Panc1 (cell line): ENCODE results near the gene PALB2. TPM values are rescaled to one million over a fixed set of nuclear protein-coding genes. Genes with fewer than 3 reads are reported as not detected.

Experiments used
- ATAC-seq: fragments of 200-7000 bp; cut with Tn5 transposase; 2 replicates; pipeline ENCODE4 v1.9.1; 2020; ENCODE audit warnings: mild to moderate bottlenecking, moderate library complexity
- BruUV-seq: library from RNA; stranded (reverse); fragments of 400-500 nt; replicated peaks from 2 replicates; lab custom pipeline; 2021; lab: Mats Ljungman, UMichigan
- CTCF ChIA-PET: fragments of 300-600 bp; sonication (Branson Sonifier 250); formaldehyde crosslinking; loops from one replicate; lab custom pipeline; 2022; ENCODE audit warnings: antibody characterized with exemption; lab: Charles Lee
- POLR2A ChIA-PET: fragments of 300-600 bp; sonication (Branson Sonifier 250); formaldehyde crosslinking; loops from one replicate; lab custom pipeline; 2022; ENCODE audit warnings: antibody characterized with exemption; lab: Charles Lee
- DNase-seq: peaks from one replicate; pipeline ENCODE4 v3.0.0-alpha.2; 2010; ENCODE audit warnings: low read depth, low spot score
- H3K27ac ChIP-seq: 2 replicates; pipeline ENCODE4 v1.5.1; 2011; ENCODE audit warnings: mild to moderate bottlenecking, low read length, inconsistent platforms
- H3K27me3 ChIP-seq: fragments of 200-500 bp; sonication (Bioruptor generic); 2 replicates; pipeline ENCODE4 v1.6.0; 2014; ENCODE audit warnings: low read length, inconsistent platforms; ENCODE audit not compliant: control insufficient read depth, insufficient read depth
- H3K36me3 ChIP-seq: fragments of 200-500 bp; sonication (Bioruptor generic); 2 replicates; pipeline ENCODE4 v1.5.1; 2014; ENCODE audit warnings: inconsistent platforms, mild to moderate bottlenecking, low read length, moderate library complexity; ENCODE audit not compliant: control insufficient read depth, insufficient read depth
- H3K4me1 ChIP-seq: 2 replicates; pipeline ENCODE4 v1.5.1; 2011; ENCODE audit warnings: inconsistent platforms, mild to moderate bottlenecking, low read length, moderate library complexity; ENCODE audit not compliant: control insufficient read depth, insufficient read depth
- H3K4me3 ChIP-seq, 2 experiments: 2 replicates each; pipeline ENCODE4 v1.5.1; 2011 to 2012; ENCODE audit warnings: low read depth in 2 of 2, low read length in 2 of 2, mild to moderate bottlenecking in 2 of 2, inconsistent platforms in 1 of 2, moderate library complexity in 1 of 2
- H3K9me3 ChIP-seq: fragments of 200-500 bp; sonication (Bioruptor generic); 2 replicates; pipeline ENCODE4 v1.5.1; 2014; ENCODE audit warnings: low read depth, mild to moderate bottlenecking, inconsistent platforms, low read length, moderate library complexity; ENCODE audit not compliant: control insufficient read depth, insufficient read depth
- POLR2AphosphoS5 ChIP-seq: IDR thresholded peaks from 2 replicates; pipeline ENCODE4 v1.6.1; 2012; ENCODE audit warnings: mild to moderate bottlenecking, low read depth, low read length, moderate library complexity
- SIN3A ChIP-seq: IDR thresholded peaks from 2 replicates; pipeline ENCODE4 v1.6.1; 2012; ENCODE audit warnings: low read depth, mild to moderate bottlenecking, low read length, moderate library complexity, borderline replicate concordance; ENCODE audit not compliant: insufficient read depth
- TCF7L2 ChIP-seq: IDR thresholded peaks from 2 replicates; pipeline ENCODE4 v1.6.1; 2011; ENCODE audit warnings: mild to moderate bottlenecking, low read depth, low read length, inconsistent platforms
- in situ Hi-C: cut with HindIII; loops from 2 replicates; pipeline ENCODE4 v1.10.0; 2016; ENCODE audit warnings: low sequenced_read_pairs, low pct_unique_long_range_greater_than_20kb
- intact Hi-C: fragments of 100-400 bp; cut with micrococcal nuclease; formaldehyde crosslinking; loops from one replicate; pipeline ENCODE4 v1.10.0; 2022; ENCODE audit not compliant: unreplicated experiment
- total RNA-seq: library from RNA; stranded (reverse); gene quantifications from one replicate; pipeline ENCODE4 v1.2.1, GENCODE V29; 2021; ENCODE audit not compliant: unreplicated experiment
- TF ChIP-seq, protein P1 (sequence below), 2 experiments: IDR thresholded peaks; 2 replicates each; pipeline ENCODE4 v1.6.1; 2011 to 2012; ENCODE audit warnings: low read depth in 2 of 2, control low read depth in 1 of 2, low read length in 1 of 2, mild to moderate bottlenecking in 1 of 2, moderate library complexity in 1 of 2; ENCODE audit not compliant: insufficient read depth in 1 of 2
- TF ChIP-seq, protein P2 (sequence below): fragments of 450-650 bp; IDR thresholded peaks from 2 replicates; pipeline ENCODE4 v1.5.1; 2017; ENCODE audit warnings: mild to moderate bottlenecking

The PALB2 gene
- total RNA-seq, 1 experiment from 2014 or later: 21.7 TPM

DNA sequence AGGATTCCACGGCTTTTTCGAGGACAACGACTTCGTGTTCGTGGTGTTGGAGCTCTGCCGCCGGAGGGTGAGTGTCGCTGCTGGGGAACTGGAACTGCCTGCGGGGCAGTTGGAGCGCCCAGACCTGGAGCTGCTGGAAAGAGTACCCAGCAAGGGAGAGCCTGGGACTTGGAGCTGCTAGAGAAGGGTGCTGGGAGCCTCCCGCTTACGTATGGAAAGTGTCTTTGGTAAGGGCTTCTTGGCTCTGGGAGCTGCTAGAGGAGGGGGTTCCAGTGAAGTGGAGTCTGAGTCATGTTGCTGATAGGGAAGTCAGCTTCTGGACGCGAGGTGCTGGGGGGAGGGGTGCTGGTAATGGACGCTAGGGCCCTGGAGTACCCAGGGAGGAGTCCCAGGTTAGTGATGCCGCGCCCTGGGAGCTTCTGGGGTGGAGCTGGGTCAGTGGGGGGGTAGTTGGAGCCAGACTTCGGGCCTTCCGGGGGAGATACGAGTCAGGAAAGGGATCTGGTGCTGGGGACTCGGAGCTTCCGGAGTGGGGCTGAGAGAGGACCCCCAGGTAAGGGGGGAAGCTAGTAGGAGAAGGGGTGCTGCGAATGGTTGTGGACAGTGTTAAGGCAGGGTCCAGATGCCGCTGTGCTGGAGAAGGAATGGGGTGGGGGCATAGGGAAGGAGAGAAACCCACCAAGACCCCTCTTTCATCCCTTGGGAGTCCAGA lies 38.3 kb upstream of the PALB2 start:
- peaks cover 29% of the 10 kb centered on the region for H3K4me1 ChIP-seq
- H3K9me3 ChIP-seq: no peaks in the 10 kb centered on the region
- CTCF ChIA-PET: no interaction called here
- POLR2A ChIA-PET: interaction anchor here (0.9 kb wide), 1 partner anchor 12 kb away, joined by 3 read pairs; no protein-coding TSS in a partner anchor
- intact Hi-C loops: no loop called here
- in situ Hi-C loops: no loop called here
- peaks cover 21% of the 10 kb centered on the region for H3K36me3 ChIP-seq
- H3K27ac ChIP-seq: peak overlapping the region; percentile 96
- no peaks in the 10 kb centered on the region for H3K27me3 ChIP-seq
- no peak for DNase-seq
- no TSS peak for BruUV-seq
- TF ChIP-seq TCF7L2 (no peak), POLR2AphosphoS5 (no peak), SIN3A (no peak)
- TF ChIP-seq, protein P1, sequence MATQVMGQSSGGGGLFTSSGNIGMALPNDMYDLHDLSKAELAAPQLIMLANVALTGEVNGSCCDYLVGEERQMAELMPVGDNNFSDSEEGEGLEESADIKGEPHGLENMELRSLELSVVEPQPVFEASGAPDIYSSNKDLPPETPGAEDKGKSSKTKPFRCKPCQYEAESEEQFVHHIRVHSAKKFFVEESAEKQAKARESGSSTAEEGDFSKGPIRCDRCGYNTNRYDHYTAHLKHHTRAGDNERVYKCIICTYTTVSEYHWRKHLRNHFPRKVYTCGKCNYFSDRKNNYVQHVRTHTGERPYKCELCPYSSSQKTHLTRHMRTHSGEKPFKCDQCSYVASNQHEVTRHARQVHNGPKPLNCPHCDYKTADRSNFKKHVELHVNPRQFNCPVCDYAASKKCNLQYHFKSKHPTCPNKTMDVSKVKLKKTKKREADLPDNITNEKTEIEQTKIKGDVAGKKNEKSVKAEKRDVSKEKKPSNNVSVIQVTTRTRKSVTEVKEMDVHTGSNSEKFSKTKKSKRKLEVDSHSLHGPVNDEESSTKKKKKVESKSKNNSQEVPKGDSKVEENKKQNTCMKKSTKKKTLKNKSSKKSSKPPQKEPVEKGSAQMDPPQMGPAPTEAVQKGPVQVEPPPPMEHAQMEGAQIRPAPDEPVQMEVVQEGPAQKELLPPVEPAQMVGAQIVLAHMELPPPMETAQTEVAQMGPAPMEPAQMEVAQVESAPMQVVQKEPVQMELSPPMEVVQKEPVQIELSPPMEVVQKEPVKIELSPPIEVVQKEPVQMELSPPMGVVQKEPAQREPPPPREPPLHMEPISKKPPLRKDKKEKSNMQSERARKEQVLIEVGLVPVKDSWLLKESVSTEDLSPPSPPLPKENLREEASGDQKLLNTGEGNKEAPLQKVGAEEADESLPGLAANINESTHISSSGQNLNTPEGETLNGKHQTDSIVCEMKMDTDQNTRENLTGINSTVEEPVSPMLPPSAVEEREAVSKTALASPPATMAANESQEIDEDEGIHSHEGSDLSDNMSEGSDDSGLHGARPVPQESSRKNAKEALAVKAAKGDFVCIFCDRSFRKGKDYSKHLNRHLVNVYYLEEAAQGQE (IDR thresholded peaks at IDR 0.05; ENCODE audit: insufficient read depth in 1 of 2, low read depth in 2 of 2, low read length in 1 of 2): no peak
- TF ChIP-seq, protein P2, sequence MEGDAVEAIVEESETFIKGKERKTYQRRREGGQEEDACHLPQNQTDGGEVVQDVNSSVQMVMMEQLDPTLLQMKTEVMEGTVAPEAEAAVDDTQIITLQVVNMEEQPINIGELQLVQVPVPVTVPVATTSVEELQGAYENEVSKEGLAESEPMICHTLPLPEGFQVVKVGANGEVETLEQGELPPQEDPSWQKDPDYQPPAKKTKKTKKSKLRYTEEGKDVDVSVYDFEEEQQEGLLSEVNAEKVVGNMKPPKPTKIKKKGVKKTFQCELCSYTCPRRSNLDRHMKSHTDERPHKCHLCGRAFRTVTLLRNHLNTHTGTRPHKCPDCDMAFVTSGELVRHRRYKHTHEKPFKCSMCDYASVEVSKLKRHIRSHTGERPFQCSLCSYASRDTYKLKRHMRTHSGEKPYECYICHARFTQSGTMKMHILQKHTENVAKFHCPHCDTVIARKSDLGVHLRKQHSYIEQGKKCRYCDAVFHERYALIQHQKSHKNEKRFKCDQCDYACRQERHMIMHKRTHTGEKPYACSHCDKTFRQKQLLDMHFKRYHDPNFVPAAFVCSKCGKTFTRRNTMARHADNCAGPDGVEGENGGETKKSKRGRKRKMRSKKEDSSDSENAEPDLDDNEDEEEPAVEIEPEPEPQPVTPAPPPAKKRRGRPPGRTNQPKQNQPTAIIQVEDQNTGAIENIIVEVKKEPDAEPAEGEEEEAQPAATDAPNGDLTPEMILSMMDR: no peak
- peak overlapping the region; percentile 68 to 77 for H3K4me3 ChIP-seq
- ATAC-seq: peak; percentile 57

DNA sequence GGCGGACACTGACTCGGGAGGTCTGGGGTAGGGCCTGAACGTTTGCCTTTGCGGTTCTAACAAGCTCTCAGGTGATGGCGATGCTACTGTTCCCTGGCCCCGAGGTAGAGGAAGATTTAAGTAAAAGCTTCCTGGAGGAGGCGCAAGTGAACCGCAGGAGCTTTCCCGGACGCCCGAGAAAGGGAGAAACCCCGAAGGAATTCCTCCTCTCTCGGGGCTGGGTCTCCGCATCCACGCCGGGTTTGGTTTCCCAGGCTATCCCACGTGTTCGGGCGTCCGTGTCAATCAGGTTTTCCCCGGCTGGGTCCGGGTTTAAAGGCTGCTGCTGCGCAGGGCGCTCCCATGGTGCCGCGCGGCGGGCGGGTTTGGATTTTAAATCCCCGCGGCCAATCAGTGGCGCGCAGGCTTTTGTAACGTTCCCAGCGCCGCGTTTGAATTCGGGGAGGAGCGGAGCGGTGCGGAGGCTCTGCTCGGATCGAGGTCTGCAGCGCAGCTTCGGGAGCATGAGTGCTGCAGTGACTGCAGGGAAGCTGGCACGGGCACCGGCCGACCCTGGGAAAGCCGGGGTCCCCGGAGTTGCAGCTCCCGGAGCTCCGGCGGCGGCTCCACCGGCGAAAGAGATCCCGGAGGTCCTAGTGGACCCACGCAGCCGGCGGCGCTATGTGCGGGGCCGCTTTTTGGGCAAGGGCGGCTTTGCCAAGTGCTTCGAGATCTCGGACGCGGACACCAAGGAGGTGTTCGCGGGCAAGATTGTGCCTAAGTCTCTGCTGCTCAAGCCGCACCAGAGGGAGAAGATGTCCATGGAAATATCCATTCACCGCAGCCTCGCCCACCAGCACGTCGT lies 37.5 kb upstream of the PALB2 start, which contains the start of gene PLK1:
TSS of gene PLK1 (plus strand) at position 460 of the 844 bp plus-strand sequence. CDS start at position 504, 44 bp downstream.
- DNase-seq: peak; percentile 71
- Histone ChIP-seq H3K4me3 (peak within 1 kb of the TSS; percentile 68 to 77), H3K27ac (peak within 1 kb of the TSS; percentile 96), H3K9me3 (no peaks in the 10 kb centered on the region), H3K4me1 (peaks cover 29% of the 10 kb centered on the region), H3K36me3 (peaks cover 18% of the 10 kb centered on the region), H3K27me3 (no peaks in the 10 kb centered on the region)
- TF ChIP-seq, protein P1 (IDR thresholded peaks at IDR 0.05; ENCODE audit: insufficient read depth in 1 of 2, low read depth in 2 of 2, low read length in 1 of 2): no peak
- TF ChIP-seq POLR2AphosphoS5: peak; percentile 82; the same call in 1 of the 2 replicates
- peak; percentile 44; the same call in 1 of the 2 replicates for TF ChIP-seq TCF7L2
- peak; percentile 99 for TF ChIP-seq SIN3A
- peak; percentile 96 for ATAC-seq
- ChIA-PET CTCF (interaction anchor here (0.6 kb wide), 1 partner anchor 48 kb away, joined by 3 read pairs; no protein-coding TSS in a partner anchor), POLR2A (no interaction called here)
- BruUV-seq: TSS peak; percentile 48
- in situ Hi-C loops: no loop called here
- intact Hi-C loops: no loop called here
